ENCODE measurements around the gene EMILIN2.

GRCh38 chr18:2909431-2910140, 62.8 kb downstream of the EMILIN2 start:
- no peak for TF ChIP-seq CTCF (IDR thresholded peaks at IDR 0.05)
- TF ChIP-seq GTF2I (CRISPR knock-in tag; conservative IDR thresholded peaks at IDR 0.05), result no peak
- no peak for TF ChIP-seq NR2C2 (CRISPR knock-in tag; IDR thresholded peaks at IDR 0.05)
- TF ChIP-seq ATF1 (CRISPR knock-in tag; IDR thresholded peaks at IDR 0.05), result no peak
- no peak for TF ChIP-seq HMGXB4 (CRISPR knock-in tag; IDR thresholded peaks at IDR 0.05)
- no peak for TF ChIP-seq ZNF121 (CRISPR knock-in tag; IDR thresholded peaks at IDR 0.05)

All from WTC11 (cell line).